OCI-LY7 (cell line): ENCODE results near the gene SAMD5. TPM values are rescaled to one million over a fixed set of nuclear protein-coding genes. Genes with fewer than 3 reads are reported as not detected.

Experiments
- BruUV-seq: library from RNA; stranded (reverse); fragments of 400-500 nt; replicated peaks from 2 replicates; lab custom pipeline; 2021; lab: Mats Ljungman, UMichigan
- CTCF ChIA-PET: fragments of 300-600 bp; sonication (Branson Sonifier 250); formaldehyde crosslinking; loops from one replicate; lab custom pipeline; 2022; ENCODE audit warnings: antibody characterized with exemption; ENCODE audit not compliant: unreplicated experiment; lab: Charles Lee
- POLR2A ChIA-PET: fragments of 300-600 bp; sonication (Branson Sonifier 250); formaldehyde crosslinking; loops from one replicate; lab custom pipeline; 2022; ENCODE audit warnings: antibody characterized with exemption; lab: Charles Lee
- DNase-seq: peaks from one replicate; pipeline ENCODE4 v3.0.0-alpha.2; 2015; ENCODE audit warnings: low spot score
- H2AFZ ChIP-seq: fragments of 200-600 bp; sonication (generic), shearing (Covaris generic); 2 replicates; pipeline ENCODE4 v1.6.1; 2014; ENCODE audit warnings: mild to moderate bottlenecking, antibody characterized with exemption, low read length, moderate library complexity
- H3K27ac ChIP-seq: fragments of 200-600 bp; sonication (generic); 2 replicates; pipeline ENCODE4 v1.5.1; 2014; ENCODE audit warnings: mixed run types, low read depth, mild to moderate bottlenecking, moderate library complexity, low read length, inconsistent platforms; ENCODE audit not compliant: poor library complexity, severe bottlenecking
- H3K36me3 ChIP-seq: fragments of 200-600 bp; sonication (generic); 2 replicates; pipeline ENCODE4 v1.6.1; 2014; ENCODE audit warnings: mild to moderate bottlenecking, antibody characterized with exemption, low read length, moderate library complexity, mixed read lengths; ENCODE audit not compliant: insufficient read depth
- H3K4me1 ChIP-seq: fragments of 200-600 bp; sonication (generic); 2 replicates; pipeline ENCODE4 v1.5.1; 2014; ENCODE audit warnings: mild to moderate bottlenecking, low read length; ENCODE audit not compliant: insufficient read depth, poor library complexity, severe bottlenecking
- H3K4me2 ChIP-seq: fragments of 200-600 bp; sonication (generic); 2 replicates; pipeline ENCODE4 v1.6.1; 2014; ENCODE audit warnings: mild to moderate bottlenecking, low read length
- H3K4me3 ChIP-seq: fragments of 200-600 bp; sonication (generic); 2 replicates; pipeline ENCODE4 v1.5.1; 2014; ENCODE audit warnings: mild to moderate bottlenecking, low read depth, low read length; ENCODE audit not compliant: poor library complexity, severe bottlenecking
- H3K79me2 ChIP-seq: fragments of 200-600 bp; sonication (generic); 2 replicates; pipeline ENCODE4 v1.6.1; 2016; ENCODE audit warnings: low read depth, mild to moderate bottlenecking, low read length, moderate library complexity, mixed read lengths; ENCODE audit not compliant: insufficient read depth
- H3K9me2 ChIP-seq: fragments of 200-600 bp; sonication (generic); 2 replicates; pipeline ENCODE4 v1.6.1; 2016; ENCODE audit warnings: mild to moderate bottlenecking, low read length, mixed read lengths; ENCODE audit not compliant: insufficient read depth
- H3K9me3 ChIP-seq: fragments of 200-600 bp; sonication (generic); 2 replicates; pipeline ENCODE4 v1.6.1; 2014; ENCODE audit warnings: mild to moderate bottlenecking, mixed run types, low read length, mixed read lengths
- H4K20me1 ChIP-seq: fragments of 200-600 bp; sonication (generic); 2 replicates; pipeline ENCODE4 v1.6.1; 2014; ENCODE audit warnings: mild to moderate bottlenecking, antibody characterized with exemption, low read length, moderate library complexity, mixed read lengths; ENCODE audit not compliant: insufficient read depth
- CTCF ChIP-seq: fragments of 200-600 bp; sonication (generic); conservative IDR thresholded peaks from 2 replicates; pipeline ENCODE4 v1.5.1; 2014; ENCODE audit warnings: mild to moderate bottlenecking, antibody characterized with exemption, low read length, moderate library complexity, mixed read lengths
- EZH2phosphoT487 ChIP-seq: fragments of 200-600 bp; sonication (generic); IDR thresholded peaks from 2 replicates; pipeline ENCODE4 v1.6.1; 2018; ENCODE audit warnings: low read depth, borderline replicate concordance, mild to moderate bottlenecking, mixed run types, antibody characterized with exemption, low read length, moderate library complexity, mixed read lengths
- intact Hi-C: fragments of 100-400 bp; cut with micrococcal nuclease; formaldehyde crosslinking; loops from one replicate; pipeline ENCODE4 v1.10.0; 2022; ENCODE audit not compliant: unreplicated experiment
- total RNA-seq, 2 experiments: library from RNA; depleted of rRNA in 1 of 2; stranded (reverse); fragments of >200 nt in 1 of 2; shearing (Covaris generic) in 1 of 2; gene quantifications; 2 replicates each; pipeline ENCODE4 v1.2.3, GENCODE V29; 2014 to 2022

Gene SAMD5
- total RNA-seq, 2 experiments from 2014 or later: not detected

GRCh38 chr6:147468634-147469033 is 39.9 kb upstream of the SAMD5 start:
- Histone ChIP-seq H3K4me3 (no peak overlapping the region), H4K20me1 (no peaks in the 10 kb centered on the region), H3K9me3 (no peaks in the 10 kb centered on the region), H3K36me3 (no peaks in the 10 kb centered on the region), H2AFZ (no peak overlapping the region), H3K79me2 (no peaks in the 10 kb centered on the region), H3K9me2 (no peaks in the 10 kb centered on the region), H3K4me1 (no peaks in the 10 kb centered on the region), H3K27ac (no peak overlapping the region), H3K4me2 (no peak overlapping the region)
- no TSS peak for BruUV-seq
- TF ChIP-seq CTCF: no peak
- TF ChIP-seq EZH2phosphoT487: no peak
- no peak for DNase-seq
- CTCF ChIA-PET: no interaction called here
- POLR2A ChIA-PET: interaction anchor here (0.5 to 0.6 kb wide), 2 partner anchors 225 to 462 kb away, joined by 3 read pairs; no protein-coding TSS in a partner anchor
- intact Hi-C loops: no loop called here

GRCh38 chr6:147479857-147480256 is 28.6 kb upstream of the SAMD5 start:
- ChIA-PET CTCF (no interaction called here), POLR2A (no interaction called here)
- no peaks in the 10 kb centered on the region for H3K4me1 ChIP-seq
- intact Hi-C loops: no loop called here
- no peaks in the 10 kb centered on the region for H3K9me3 ChIP-seq
- no peaks in the 10 kb centered on the region for H3K36me3 ChIP-seq
- no peak overlapping the region for H3K4me3 ChIP-seq
- no peaks in the 10 kb centered on the region for H4K20me1 ChIP-seq
- no peak overlapping the region for H3K27ac ChIP-seq
- no peak overlapping the region for H2AFZ ChIP-seq
- no peak for DNase-seq
- no peaks in the 10 kb centered on the region for H3K79me2 ChIP-seq
- TF ChIP-seq EZH2phosphoT487 (no peak), CTCF (no peak)
- no TSS peak for BruUV-seq
- H3K4me2 ChIP-seq: no peak overlapping the region
- H3K9me2 ChIP-seq: no peaks in the 10 kb centered on the region

GRCh38 chr6:147486683-147487082 is 21.8 kb upstream of the SAMD5 start:
- intact Hi-C loops: no loop called here
- TF ChIP-seq EZH2phosphoT487 (no peak), CTCF (no peak)

More at GRCh38 chr6:147486683-147487082, 21.8 kb upstream of the SAMD5 start:
- no peaks in the 10 kb centered on the region for H4K20me1 ChIP-seq
- no peaks in the 10 kb centered on the region for H3K4me1 ChIP-seq
- peak; percentile 1 for DNase-seq
- no peaks in the 10 kb centered on the region for H3K79me2 ChIP-seq
- H3K4me2 ChIP-seq: no peak overlapping the region
- H2AFZ ChIP-seq: no peak overlapping the region
- ChIA-PET POLR2A (no interaction called here), CTCF (no interaction called here)
- no TSS peak for BruUV-seq
- H3K4me3 ChIP-seq: no peak overlapping the region
- no peaks in the 10 kb centered on the region for H3K9me3 ChIP-seq
- no peak overlapping the region for H3K27ac ChIP-seq
- H3K36me3 ChIP-seq: no peaks in the 10 kb centered on the region
- H3K9me2 ChIP-seq: no peaks in the 10 kb centered on the region
